HG02759 (cell line): ENCODE data around the gene NEGR1.
"Not testable (repeated sequence)": the region's sequence is repeated elsewhere in the genome, so short reads cannot be mapped to it uniquely, and the experiment has no call there.

Source experiments
- ATAC-seq: cut with Tn5 transposase; IDR thresholded peaks from one replicate; pipeline ENCODE4 v1.9.1; 2021; ENCODE audit warnings: mild to moderate bottlenecking, moderate library complexity; ENCODE audit not compliant: unreplicated experiment

The NEGR1 gene

GRCh38 chr1:71956613-71957285, 325.6 kb downstream of the NEGR1 start:
- ATAC-seq = no peak

GRCh38 chr1:71950579-71950978, 331.8 kb downstream of the NEGR1 start:
- ATAC-seq = no peak

GRCh38 chr1:71949681-71950080, 332.7 kb downstream of the NEGR1 start:
- ATAC-seq = no peak

GRCh38 chr1:71948561-71948960, 333.8 kb downstream of the NEGR1 start:
- ATAC-seq = no peak

GRCh38 chr1:71944006-71944405, 338.3 kb downstream of the NEGR1 start:
- ATAC-seq = no peak

GRCh38 chr1:71940261-71940660, 342.1 kb downstream of the NEGR1 start:
- ATAC-seq = no peak

- no peak for ATAC-seq
These were observed 351.8 kb downstream of the NEGR1 start for GRCh38 chr1:71930511-71930910.

GRCh38 chr1:71921935-71922559, 360.3 kb downstream of the NEGR1 start:
- ATAC-seq = no peak

- ATAC-seq = no peak
These were observed 361.1 kb downstream of the NEGR1 start for GRCh38 chr1:71921204-71921603.

- no peak for ATAC-seq
These were observed 361.8 kb downstream of the NEGR1 start for GRCh38 chr1:71920556-71920955.

GRCh38 chr1:71919811-71920509, 362.4 kb downstream of the NEGR1 start:
- no peak for ATAC-seq

- no peak for ATAC-seq
These were observed 363.7 kb downstream of the NEGR1 start for GRCh38 chr1:71918630-71919029.

GRCh38 chr1:71916894-71917293, 365.4 kb downstream of the NEGR1 start:
- no peak for ATAC-seq

GRCh38 chr1:71914626-71915025, 367.7 kb downstream of the NEGR1 start:
- ATAC-seq = no peak

GRCh38 chr1:71908871-71909390, 373.4 kb downstream of the NEGR1 start:
- no peak for ATAC-seq

GRCh38 chr1:71908303-71908702, 374.0 kb downstream of the NEGR1 start:
- ATAC-seq = no peak

- ATAC-seq = no peak
These were observed 382.5 kb downstream of the NEGR1 start for GRCh38 chr1:71899881-71900280.

- not testable (repeated sequence) for ATAC-seq
These were observed 394.2 kb downstream of the NEGR1 start for GRCh38 chr1:71888166-71888565.

GRCh38 chr1:71885171-71885570, 397.2 kb downstream of the NEGR1 start:
- no peak for ATAC-seq

GRCh38 chr1:71882637-71883036, 399.7 kb downstream of the NEGR1 start:
- no peak for ATAC-seq

GRCh38 chr1:71882226-71882625, 400.1 kb downstream of the NEGR1 start:
- no peak for ATAC-seq

GRCh38 chr1:71881611-71882010, 400.7 kb downstream of the NEGR1 start:
- no peak for ATAC-seq
